Gastrocnemius medialis (tissue), 4 donors: ENCODE data around the gene DDX1. TPM values are rescaled to one million over a fixed set of nuclear protein-coding genes. Genes with fewer than 3 reads are reported as not detected.

Source experiments
- ATAC-seq, 2 donors: fragments of 150-250 bp; one replicate each; pipeline ENCODE4 v1.9.1; 2016
- DNase-seq, 2 donors: peaks; one replicate each; pipeline ENCODE4 v3.0.0-alpha.2; 2019
- H3K27ac ChIP-seq, 4 donors: fragments of 200-600 bp; sonication (generic); 1 replicate in 1 of 4; 2 replicates in 3 of 4; pipeline ENCODE4 v1.5.1; 2016 to 2018; ENCODE audit warnings: mild to moderate bottlenecking in 2 of 4, moderate library complexity in 1 of 4
- H3K27me3 ChIP-seq, 3 donors: fragments of 200-600 bp; sonication (generic) in 2 of 3; 1 replicate in 1 of 3; 2 replicates in 2 of 3; pipeline versions ENCODE4 v1.5.1 to v1.6.0; 2016 to 2019; ENCODE audit warnings: mild to moderate bottlenecking in 1 of 3, moderate library complexity in 1 of 3
- H3K36me3 ChIP-seq, 2 donors: fragments of 200-600 bp; sonication (generic) in 1 of 2; one replicate each; pipeline ENCODE4 v1.5.1; 2017 to 2018
- H3K4me1 ChIP-seq, 2 donors: fragments of 200-600 bp; sonication (generic) in 1 of 2; one replicate each; pipeline ENCODE4 v1.5.1; 2016 to 2017; ENCODE audit warnings: mild to moderate bottlenecking in 2 of 2
- H3K4me3 ChIP-seq, 4 donors: fragments of 200-600 bp; sonication (generic) in 3 of 4; 1 replicate in 1 of 4; 2 replicates in 3 of 4; pipeline ENCODE4 v1.5.1; 2016 to 2019; ENCODE audit warnings: mild to moderate bottlenecking in 2 of 4
- H3K9me3 ChIP-seq, 3 donors: fragments of 200-600 bp; sonication (generic) in 2 of 3; 1 replicate in 1 of 3; 2 replicates in 2 of 3; pipeline ENCODE4 v1.5.1; 2016 to 2019
- CTCF ChIP-seq, 5 experiments: fragments of 450-650 bp in 3 of 5; fragments of 200-600 bp in 2 of 5; sonication (generic) in 2 of 5; IDR thresholded peaks in 4 of 5; conservative IDR thresholded peaks in 1 of 5; 1 replicate in 4 of 5; 2 replicates in 1 of 5; pipeline ENCODE4 v1.5.1; 2016 to 2019; ENCODE audit warnings: antibody characterized with exemption in 5 of 5, mild to moderate bottlenecking in 3 of 5, moderate library complexity in 3 of 5
- POLR2A ChIP-seq, 2 donors: fragments of 450-650 bp; IDR thresholded peaks; one replicate each; pipeline ENCODE4 v1.6.1; 2017; ENCODE audit warnings: antibody characterized with exemption in 2 of 2, mild to moderate bottlenecking in 2 of 2, moderate library complexity in 2 of 2
- in situ Hi-C, 4 donors: fragments of 200-750 bp; cut with MboI; loops; one replicate each; pipeline versions ENCODE4 v1.15.0 to v1.8.0; 2017; ENCODE audit warnings: low sequenced_read_pairs in 4 of 4
- intact Hi-C: fragments of 100-400 bp; cut with DNase I; formaldehyde crosslinking; loops from one replicate; pipeline ENCODE4 v1.15.1; 2023; ENCODE audit warnings: low total_unique reads
- total RNA-seq, 4 donors: library from RNA; depleted of rRNA; stranded (reverse); fragments of >200 nt; gene quantifications; one replicate each; pipeline versions ENCODE4 v1.1.0 to v1.2.3, GENCODE V29; 2016

DDX1 gene
- total RNA-seq, 4 donors from 2014 or later = 72.8 to 108 (median 88.6) TPM

GRCh38 chr2:15664273-15665066 lies 72.8 kb downstream of the DDX1 start:
- no peak overlapping the region for H3K27ac ChIP-seq
- intact Hi-C loops (no loop called here), in situ Hi-C loops (no loop called here)
- ATAC-seq (no peak), DNase-seq (no peak)
- no peak overlapping the region for H3K4me3 ChIP-seq
- no peaks in the 10 kb centered on the region for H3K4me1 ChIP-seq
- H3K9me3 ChIP-seq = no peaks in the 10 kb centered on the region
- no peak for TF ChIP-seq CTCF (IDR thresholded peaks at IDR 0.05 in 4 of 5, conservative IDR thresholded peaks at IDR 0.05 in 1 of 5)
- no peaks in the 10 kb centered on the region for H3K27me3 ChIP-seq
- H3K36me3 ChIP-seq = no peaks in the 10 kb centered on the region

GRCh38 chr2:15665067-15665942 lies 73.6 kb downstream of the DDX1 start:
- intact Hi-C loops = no loop called here

GRCh38 chr2:15665943-15666460 lies 74.3 kb downstream of the DDX1 start:
- DNase-seq = no peak
- in situ Hi-C loops (no loop called here), intact Hi-C loops (no loop called here)
- no peak for ATAC-seq
- no peaks in the 10 kb centered on the region for H3K36me3 ChIP-seq
- no peaks in the 10 kb centered on the region for H3K4me1 ChIP-seq
- no peaks in the 10 kb centered on the region for H3K27me3 ChIP-seq
- no peaks in the 10 kb centered on the region for H3K9me3 ChIP-seq
- no peak overlapping the region for H3K4me3 ChIP-seq
- no peak overlapping the region for H3K27ac ChIP-seq
- TF ChIP-seq CTCF (IDR thresholded peaks at IDR 0.05 in 4 of 5, conservative IDR thresholded peaks at IDR 0.05 in 1 of 5) (no peak), POLR2A (IDR thresholded peaks at IDR 0.05) (no peak)

More at GRCh38 chr2:15665067-15665942, 73.6 kb downstream of the DDX1 start:
- in situ Hi-C loops = no loop called here
- Histone ChIP-seq H3K36me3 (no peaks in the 10 kb centered on the region), H3K27me3 (no peaks in the 10 kb centered on the region), H3K27ac (no peak overlapping the region), H3K4me1 (no peaks in the 10 kb centered on the region), H3K4me3 (no peak overlapping the region), H3K9me3 (no peaks in the 10 kb centered on the region)
- ATAC-seq (no peak), DNase-seq (no peak)
- TF ChIP-seq POLR2A (IDR thresholded peaks at IDR 0.05) (no peak), CTCF (IDR thresholded peaks at IDR 0.05 in 4 of 5, conservative IDR thresholded peaks at IDR 0.05 in 1 of 5) (no peak)

GRCh38 chr2:15666861-15667808 lies 75.5 kb downstream of the DDX1 start:
- no peaks in the 10 kb centered on the region for H3K36me3 ChIP-seq
- no peaks in the 10 kb centered on the region for H3K27me3 ChIP-seq
- no peaks in the 10 kb centered on the region for H3K4me1 ChIP-seq
- DNase-seq (no peak), ATAC-seq (no peak)
- TF ChIP-seq POLR2A (IDR thresholded peaks at IDR 0.05) (no peak), CTCF (IDR thresholded peaks at IDR 0.05 in 4 of 5, conservative IDR thresholded peaks at IDR 0.05 in 1 of 5) (no peak)
- no peak overlapping the region for H3K27ac ChIP-seq
- H3K9me3 ChIP-seq = no peaks in the 10 kb centered on the region
- no peak overlapping the region for H3K4me3 ChIP-seq
- intact Hi-C loops (no loop called here), in situ Hi-C loops (no loop called here)
